Activated naive CD4-positive, alpha-beta T cell treated with anti-CD3 and anti-CD28 coated beads, Interleukin-2, amount 50 U/mL, for 72 hours (primary cell): ENCODE results near the gene ORM1. TPM values are rescaled to one million over a fixed set of nuclear protein-coding genes. Genes with fewer than 3 reads are reported as not detected.

ENCODE experiments used
- ATAC-seq, 2 donors: fragments of 150-1000 bp; cut with Tn5 transposase; 2 replicates each; pipeline ENCODE4 v1.10.0; 2021; ENCODE audit warnings: mild to moderate bottlenecking in 2 of 2, moderate library complexity in 2 of 2
- DNase-seq, 2 donors: peaks; one replicate each; pipeline ENCODE4 v3.0.0; 2021 to 2022; ENCODE audit warnings: low spot score in 2 of 2
- H3K27ac Mint-ChIP-seq, 2 donors: one replicate each; pipeline ENCODE4 v1.8.0; 2022; ENCODE audit warnings: mild to moderate bottlenecking in 2 of 2, mixed read lengths in 2 of 2
- H3K36me3 Mint-ChIP-seq, 2 donors: one replicate each; pipeline ENCODE4 v1.8.0; 2022; ENCODE audit warnings: mixed read lengths in 2 of 2
- H3K9me3 Mint-ChIP-seq, 2 donors: one replicate each; pipeline ENCODE4 v1.8.0; 2022; ENCODE audit warnings: mixed read lengths in 2 of 2
- total RNA-seq, 2 donors: library from RNA; stranded (reverse); gene quantifications; one replicate each; pipeline ENCODE4 v1.2.3, GENCODE V29; 2022

Gene ORM1
- total RNA-seq, 2 donors from 2014 or later: not detected

- DNase-seq: no peak
- Mint-ChIP-seq H3K36me3 (peaks cover 41 to 59% of the 10 kb centered on the region in 2 donors), H3K27ac (peak overlapping the region; percentile 77 to 84), H3K9me3 (peaks cover 0 to 5% of the 10 kb centered on the region in 2 donors)
- ATAC-seq: no peak
These were observed 48.5 kb downstream of the ORM1 start for GRCh38 chr9:114371343-114371944.

- ATAC-seq (peak; percentile 47 to 54), DNase-seq (peak in 1 of 2 donors; percentile 73)
- Mint-ChIP-seq H3K27ac (peak overlapping the region; percentile 77 to 84), H3K9me3 (peaks cover 0 to 5% of the 10 kb centered on the region in 2 donors), H3K36me3 (peaks cover 46 to 66% of the 10 kb centered on the region in 2 donors)
These were observed 49.3 kb downstream of the ORM1 start for GRCh38 chr9:114371973-114372917.

- peaks cover 47 to 69% of the 10 kb centered on the region in 2 donors for H3K36me3 Mint-ChIP-seq
- DNase-seq (peak; percentile 70 to 85), ATAC-seq (peak; percentile 82 to 91)
- H3K9me3 Mint-ChIP-seq: peaks cover 0 to 5% of the 10 kb centered on the region in 2 donors
- peak overlapping the region; percentile 84 to 95 for H3K27ac Mint-ChIP-seq
These were observed 50.1 kb downstream of the ORM1 start for GRCh38 chr9:114372921-114373448.

GRCh38 chr9:114373960-114374730 is 51.2 kb downstream of the ORM1 start:
- ATAC-seq (peak; percentile 6 to 14), DNase-seq (no peak)
- H3K9me3 Mint-ChIP-seq: peaks cover 0 to 5% of the 10 kb centered on the region in 2 donors
- H3K36me3 Mint-ChIP-seq: peaks cover 50 to 72% of the 10 kb centered on the region in 2 donors
- peak overlapping the region; percentile 38 to 84 for H3K27ac Mint-ChIP-seq

- no peak for DNase-seq
- ATAC-seq: no peak
- peak overlapping the region; percentile 38 to 84 for H3K27ac Mint-ChIP-seq
- H3K9me3 Mint-ChIP-seq: no peaks in the 10 kb centered on the region
- H3K36me3 Mint-ChIP-seq: peaks cover 48 to 71% of the 10 kb centered on the region in 2 donors
These were observed 52.0 kb downstream of the ORM1 start for GRCh38 chr9:114374936-114375335.

- Mint-ChIP-seq H3K27ac (peak overlapping the region; percentile 38 to 84), H3K9me3 (no peaks in the 10 kb centered on the region), H3K36me3 (peaks cover 51 to 74% of the 10 kb centered on the region in 2 donors)
- ATAC-seq: no peak
- DNase-seq: no peak
These were observed 52.7 kb downstream of the ORM1 start for GRCh38 chr9:114375386-114376175.

Other genes with a start within 250 kb of the ORM1 start
- gene AMBP, start 244.8 kb upstream of the ORM1 start, total RNA-seq: not detected
- gene KIF12, start 223.8 kb upstream of the ORM1 start, total RNA-seq: not detected
- 10 to 100 TPM in 1 of 2 donors, 1 to 10 TPM in 1; 2.3 to 26.7 TPM for gene COL27A1, start 167.6 kb upstream of the ORM1 start, total RNA-seq
- gene ORM2, start 6.8 kb downstream of the ORM1 start, total RNA-seq: not detected
- gene AKNA, start 64.9 kb downstream of the ORM1 start, total RNA-seq: 100 to 1,000 TPM; 165 to 174 TPM
- gene WHRN, start 182.4 kb downstream of the ORM1 start, total RNA-seq: 1 to 10 TPM; 4.7 to 5.2 TPM